Nephron (organoid): ENCODE measurements around the gene MITF.

Experiments used
- H3K27ac Mint-ChIP-seq, 3 experiments: 2 replicates each; pipeline ENCODE4 v1.8.0; 2020; ENCODE audit warnings: mixed read lengths in 3 of 3, mild to moderate bottlenecking in 2 of 3, moderate library complexity in 1 of 3
- H3K27me3 Mint-ChIP-seq: 2 replicates; pipeline ENCODE4 v1.8.0; 2021; ENCODE audit warnings: low read depth, mild to moderate bottlenecking, moderate library complexity, mixed read lengths
- H3K36me3 Mint-ChIP-seq: 2 replicates; pipeline ENCODE4 v1.8.0; 2020; ENCODE audit warnings: low read depth, mixed read lengths
- H3K4me1 Mint-ChIP-seq: 2 replicates; pipeline ENCODE4 v1.8.0; 2020; ENCODE audit warnings: mixed read lengths
- H3K4me3 Mint-ChIP-seq, 3 experiments: 2 replicates each; pipeline ENCODE4 v1.8.0; 2020; ENCODE audit warnings: mild to moderate bottlenecking in 3 of 3, mixed read lengths in 3 of 3, moderate library complexity in 2 of 3
- H3K9me3 Mint-ChIP-seq: 2 replicates; pipeline ENCODE4 v1.8.0; 2020; ENCODE audit warnings: mixed read lengths
- CTCF ChIP-seq, 3 experiments: fragments of 200-600 bp; sonication (generic); IDR thresholded peaks; one replicate each; pipeline ENCODE4 v1.5.0; 2021; ENCODE audit warnings: antibody characterized with exemption in 3 of 3; ENCODE audit not compliant: unreplicated experiment in 3 of 3

MITF gene

GRCh38 chr3:69770219-69770618 is 31.0 kb downstream of the MITF start:
- Mint-ChIP-seq H3K4me1 (peaks cover 44% of the 10 kb centered on the region), H3K9me3 (no peaks in the 10 kb centered on the region), H3K4me3 (peak overlapping the region in 1 of 3 experiments; percentile 31), H3K27ac (peak overlapping the region; percentile 66 to 93 (median 79)), H3K27me3 (no peaks in the 10 kb centered on the region), H3K36me3 (no peaks in the 10 kb centered on the region)
- TF ChIP-seq CTCF (IDR thresholded peaks at IDR 0.05; ENCODE audit: unreplicated experiment in 3 of 3): no peak

- no peaks in the 10 kb centered on the region for H3K27me3 Mint-ChIP-seq
- no peak for TF ChIP-seq CTCF (IDR thresholded peaks at IDR 0.05; ENCODE audit: unreplicated experiment in 3 of 3)
- H3K4me3 Mint-ChIP-seq: no peak overlapping the region
- peak overlapping the region; percentile 66 to 93 (median 79) for H3K27ac Mint-ChIP-seq
- H3K36me3 Mint-ChIP-seq: no peaks in the 10 kb centered on the region
- H3K9me3 Mint-ChIP-seq: no peaks in the 10 kb centered on the region
- H3K4me1 Mint-ChIP-seq: peaks cover 39% of the 10 kb centered on the region
Measured at GRCh38 chr3:69770976-69771634, 31.8 kb downstream of the MITF start.

- no peaks in the 10 kb centered on the region for H3K27me3 Mint-ChIP-seq
- H3K27ac Mint-ChIP-seq: peak overlapping the region; percentile 4 to 50 (median 41)
- no peak for TF ChIP-seq CTCF (IDR thresholded peaks at IDR 0.05; ENCODE audit: unreplicated experiment in 3 of 3)
- H3K4me3 Mint-ChIP-seq: no peak overlapping the region
- H3K36me3 Mint-ChIP-seq: no peaks in the 10 kb centered on the region
- peaks cover 39% of the 10 kb centered on the region for H3K4me1 Mint-ChIP-seq
- no peaks in the 10 kb centered on the region for H3K9me3 Mint-ChIP-seq
Measured at GRCh38 chr3:69772152-69772867, 33.0 kb downstream of the MITF start.

- H3K27me3 Mint-ChIP-seq: no peaks in the 10 kb centered on the region
- no peak overlapping the region for H3K4me3 Mint-ChIP-seq
- TF ChIP-seq CTCF (IDR thresholded peaks at IDR 0.05; ENCODE audit: unreplicated experiment in 3 of 3): no peak
- H3K9me3 Mint-ChIP-seq: no peaks in the 10 kb centered on the region
- H3K36me3 Mint-ChIP-seq: no peaks in the 10 kb centered on the region
- H3K27ac Mint-ChIP-seq: no peak overlapping the region
- peaks cover 39% of the 10 kb centered on the region for H3K4me1 Mint-ChIP-seq
Measured at GRCh38 chr3:69774029-69774428, 34.8 kb downstream of the MITF start.

GRCh38 chr3:69775751-69776150 is 36.5 kb downstream of the MITF start:
- Mint-ChIP-seq H3K36me3 (no peaks in the 10 kb centered on the region), H3K4me1 (peaks cover 30% of the 10 kb centered on the region), H3K27ac (no peak overlapping the region), H3K4me3 (no peak overlapping the region), H3K27me3 (no peaks in the 10 kb centered on the region), H3K9me3 (no peaks in the 10 kb centered on the region)
- TF ChIP-seq CTCF (IDR thresholded peaks at IDR 0.05; ENCODE audit: unreplicated experiment in 3 of 3): no peak

- H3K4me1 Mint-ChIP-seq: peaks cover 25% of the 10 kb centered on the region
- H3K27ac Mint-ChIP-seq: no peak overlapping the region
- H3K4me3 Mint-ChIP-seq: no peak overlapping the region
- no peaks in the 10 kb centered on the region for H3K9me3 Mint-ChIP-seq
- TF ChIP-seq CTCF (IDR thresholded peaks at IDR 0.05; ENCODE audit: unreplicated experiment in 3 of 3): no peak
- no peaks in the 10 kb centered on the region for H3K27me3 Mint-ChIP-seq
- no peaks in the 10 kb centered on the region for H3K36me3 Mint-ChIP-seq
Measured at GRCh38 chr3:69776289-69776688, 37.0 kb downstream of the MITF start.
